Inflammatory macrophage treated with lipopolysaccharide for 1 hour (primary cell): ENCODE data around the gene SLC12A4.
"Not testable (repeated sequence)": the region's sequence is repeated elsewhere in the genome, so short reads cannot be mapped to it uniquely, and the experiment has no call there.

Experiments
- DNase-seq, 2 donors: peaks; one replicate each; pipeline ENCODE4 v3.0.0-alpha.2; 2020 to 2022

SLC12A4 gene

DNA sequence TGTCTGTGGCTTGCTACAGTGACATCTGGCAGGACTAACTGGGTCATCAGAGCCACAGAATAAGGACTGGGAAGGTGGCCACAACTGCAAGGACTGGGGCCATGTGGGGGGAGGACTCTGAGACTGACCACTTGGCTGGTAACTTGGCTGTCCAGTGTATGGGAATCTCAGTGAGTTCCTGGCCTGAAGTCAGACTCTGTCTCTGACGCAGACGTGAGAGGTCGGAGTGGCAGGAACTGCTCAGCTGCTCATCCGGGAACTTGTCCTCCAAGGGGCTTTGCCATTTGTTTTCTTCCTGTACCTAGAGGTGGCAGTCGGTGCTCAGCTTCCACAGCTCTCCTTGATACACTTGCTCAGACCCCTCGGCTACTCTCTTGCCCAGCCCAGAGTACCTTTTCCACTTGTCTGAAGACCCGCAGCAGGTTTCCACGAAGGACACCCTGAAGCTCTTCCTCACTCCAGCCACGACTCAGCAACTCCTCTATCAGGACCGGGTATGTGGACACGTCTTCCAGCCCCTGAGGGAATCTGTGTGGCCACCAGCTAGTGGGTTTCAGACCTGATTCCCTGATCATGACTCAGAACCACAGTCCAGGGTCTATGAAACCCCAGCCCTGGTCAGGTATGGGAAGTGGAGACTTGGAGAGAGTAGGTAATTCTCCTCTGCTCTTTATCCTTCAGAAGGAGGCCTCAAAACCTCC is 19.2 kb upstream of the SLC12A4 start:
- DNase-seq: no peak

DNA sequence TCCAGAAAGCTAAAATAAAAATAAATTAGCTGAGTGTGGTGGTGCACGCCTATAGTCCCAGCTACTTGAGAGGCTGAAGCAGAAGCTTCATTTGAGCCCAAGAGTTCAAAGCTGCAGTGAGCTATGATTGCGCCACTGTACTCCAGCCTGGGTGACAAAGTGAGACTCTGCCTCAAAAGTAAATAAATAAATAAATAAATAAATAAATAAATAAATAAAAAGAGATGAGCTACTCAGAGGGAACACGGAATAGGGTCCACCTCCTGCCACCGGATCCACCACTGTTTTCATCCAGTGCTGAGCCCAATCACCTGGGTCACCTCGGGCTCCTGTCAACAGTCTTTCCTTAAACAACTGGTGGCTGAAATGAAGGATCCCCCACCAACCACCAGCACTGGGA is 18.5 kb upstream of the SLC12A4 start:
- no peak for DNase-seq

DNA sequence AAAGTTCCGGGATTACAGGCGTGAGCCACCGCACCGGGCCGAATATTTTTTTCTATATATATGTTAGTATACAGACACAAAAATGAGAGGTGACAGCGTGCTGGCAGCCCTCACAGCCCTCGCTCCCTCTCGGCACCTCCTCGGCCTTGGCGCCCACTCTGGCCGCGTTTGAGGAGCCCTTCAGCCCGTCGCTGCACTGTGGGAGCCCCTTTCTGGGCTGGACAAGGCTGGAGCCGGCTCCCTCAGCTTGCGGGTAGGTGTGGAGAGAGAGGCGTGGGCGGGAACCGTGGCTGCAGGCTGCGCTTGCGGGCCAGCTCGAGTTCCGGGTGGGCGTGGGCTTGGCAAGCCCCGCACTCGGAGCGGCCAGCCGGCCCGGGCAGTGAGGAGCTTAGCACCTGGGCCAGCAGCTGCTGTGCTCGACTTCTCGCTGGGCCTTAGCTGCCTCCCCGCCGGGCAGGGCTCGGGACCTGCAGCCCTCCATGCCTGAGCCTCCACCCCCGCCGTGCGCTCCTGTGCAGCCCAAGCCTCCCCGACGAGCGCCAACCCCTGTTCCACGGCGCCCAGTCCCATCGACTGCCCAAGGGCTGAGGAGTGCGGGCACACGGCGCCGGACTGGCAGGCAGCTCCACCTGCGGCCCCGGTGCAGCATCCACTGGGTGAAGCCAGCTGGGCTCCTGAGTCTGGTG is 13.7 kb upstream of the SLC12A4 start:
- no peak for DNase-seq

DNA sequence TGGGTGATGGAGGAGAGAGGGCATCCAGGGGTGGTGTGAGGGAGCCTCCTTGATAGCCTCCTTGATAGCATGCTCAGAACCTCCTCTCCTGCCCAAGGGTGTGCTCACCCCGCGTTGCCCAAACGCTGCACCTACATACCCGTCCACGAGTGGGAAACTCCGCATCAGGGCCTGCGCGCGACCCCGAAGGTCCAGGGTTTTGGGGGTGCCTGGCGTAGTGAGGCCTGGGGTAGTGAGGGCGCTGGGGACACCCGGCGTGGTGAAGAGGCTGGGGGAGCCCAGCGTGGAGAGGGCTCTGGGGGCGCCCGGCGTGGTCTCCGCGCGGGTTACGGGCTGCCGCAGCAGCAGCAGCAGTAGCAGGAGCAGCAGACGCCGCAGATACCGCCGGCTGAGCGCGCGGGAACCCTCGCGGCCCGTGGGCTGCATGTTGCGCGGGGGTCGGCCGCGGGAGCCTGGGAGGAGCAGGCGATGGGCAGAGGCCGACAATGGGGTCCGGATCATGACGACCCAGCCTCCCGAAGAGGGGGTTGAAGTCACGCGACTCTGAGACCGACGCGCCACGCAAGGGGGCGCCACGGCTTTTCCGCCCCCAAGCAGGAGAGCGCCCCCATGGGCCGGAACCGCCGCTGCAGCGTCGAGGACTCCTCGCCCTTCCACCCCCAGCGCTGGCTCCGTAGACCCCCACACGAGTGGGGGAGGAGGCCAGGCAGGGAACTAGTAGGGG is 11.7 kb upstream of the SLC12A4 start, which contains the start of gene DPEP3:
Gene DPEP3 (minus strand): TSS at position 545 of the 724 bp plus-strand sequence. CDS start 119 bp downstream, at position 426.
- no peak for DNase-seq

DNA sequence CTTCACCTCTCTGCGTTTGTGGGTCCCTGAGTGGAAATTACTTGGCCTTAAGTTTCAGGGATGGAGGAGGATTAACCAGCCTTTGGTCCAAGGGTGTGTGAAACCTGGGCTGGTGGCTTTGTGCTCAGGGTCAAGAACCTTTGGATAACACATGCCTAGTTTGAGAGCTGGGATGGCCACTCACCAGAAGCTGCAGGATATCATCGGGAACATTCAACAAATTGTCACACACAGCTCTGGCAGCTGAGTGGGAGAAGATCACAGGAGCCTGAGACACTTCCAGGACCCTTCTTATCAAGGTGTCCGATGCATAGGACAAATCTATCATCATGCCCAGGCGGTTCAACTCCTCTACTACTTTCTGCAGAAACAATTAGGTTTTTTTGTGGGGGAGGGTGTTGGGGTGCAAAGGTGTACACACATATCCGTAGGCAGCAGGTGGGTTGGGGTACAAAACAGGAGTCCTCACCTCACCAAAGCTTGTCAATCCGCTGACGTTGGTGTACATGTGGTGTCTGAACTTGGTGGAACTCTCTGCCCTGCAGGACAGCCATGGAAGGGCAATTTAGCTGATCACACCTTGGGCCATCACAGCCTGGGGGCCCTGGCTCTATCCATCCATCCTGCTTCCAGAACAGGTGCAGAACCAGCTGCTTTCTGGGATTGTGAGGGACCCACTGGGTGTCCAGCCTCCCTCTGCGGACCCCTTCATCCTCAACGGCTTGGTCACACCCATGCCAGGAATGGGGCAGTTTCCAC is 9.2 kb upstream of the SLC12A4 start:
- DNase-seq: no peak

DNA sequence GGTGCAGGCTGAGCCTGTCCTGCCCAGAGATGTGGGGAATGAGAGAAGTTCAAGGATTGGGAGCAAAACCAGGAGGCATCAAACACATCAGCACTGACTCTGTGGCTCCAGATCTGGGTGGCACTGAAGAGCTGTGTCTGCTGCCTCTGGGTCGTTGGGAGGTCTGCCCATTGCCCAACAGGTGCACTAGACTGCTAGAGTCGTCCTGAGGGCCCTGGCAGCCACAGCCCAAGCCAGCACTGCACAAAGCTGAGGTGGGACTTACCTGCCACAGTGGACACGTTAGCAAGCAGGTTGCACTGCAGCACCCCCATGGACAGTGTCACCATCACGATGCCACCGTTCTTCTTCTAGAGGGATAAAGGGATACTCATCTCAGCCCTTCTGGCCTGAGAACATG is 8.6 kb upstream of the SLC12A4 start:
- no peak for DNase-seq

DNA sequence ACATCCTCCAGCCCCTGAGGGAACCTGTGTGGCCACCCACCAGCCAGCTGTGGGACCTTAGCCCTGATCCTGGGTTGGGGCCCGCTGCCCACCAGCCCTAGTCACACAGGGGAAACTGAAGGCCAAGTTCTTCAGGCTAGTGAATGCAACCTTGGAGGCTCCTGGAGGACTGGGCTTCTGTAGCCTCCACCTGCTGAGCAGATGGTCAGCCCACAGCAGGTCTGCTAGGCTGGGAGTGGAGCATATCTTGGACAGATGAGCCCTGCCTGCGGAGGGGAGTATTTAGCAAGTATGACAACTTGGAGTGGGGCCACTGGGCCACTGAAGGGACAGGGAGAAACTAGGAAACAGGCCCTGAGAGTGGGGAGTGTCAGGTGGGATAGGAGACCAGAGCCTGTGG is 7.8 kb upstream of the SLC12A4 start:
- no peak for DNase-seq

DNA sequence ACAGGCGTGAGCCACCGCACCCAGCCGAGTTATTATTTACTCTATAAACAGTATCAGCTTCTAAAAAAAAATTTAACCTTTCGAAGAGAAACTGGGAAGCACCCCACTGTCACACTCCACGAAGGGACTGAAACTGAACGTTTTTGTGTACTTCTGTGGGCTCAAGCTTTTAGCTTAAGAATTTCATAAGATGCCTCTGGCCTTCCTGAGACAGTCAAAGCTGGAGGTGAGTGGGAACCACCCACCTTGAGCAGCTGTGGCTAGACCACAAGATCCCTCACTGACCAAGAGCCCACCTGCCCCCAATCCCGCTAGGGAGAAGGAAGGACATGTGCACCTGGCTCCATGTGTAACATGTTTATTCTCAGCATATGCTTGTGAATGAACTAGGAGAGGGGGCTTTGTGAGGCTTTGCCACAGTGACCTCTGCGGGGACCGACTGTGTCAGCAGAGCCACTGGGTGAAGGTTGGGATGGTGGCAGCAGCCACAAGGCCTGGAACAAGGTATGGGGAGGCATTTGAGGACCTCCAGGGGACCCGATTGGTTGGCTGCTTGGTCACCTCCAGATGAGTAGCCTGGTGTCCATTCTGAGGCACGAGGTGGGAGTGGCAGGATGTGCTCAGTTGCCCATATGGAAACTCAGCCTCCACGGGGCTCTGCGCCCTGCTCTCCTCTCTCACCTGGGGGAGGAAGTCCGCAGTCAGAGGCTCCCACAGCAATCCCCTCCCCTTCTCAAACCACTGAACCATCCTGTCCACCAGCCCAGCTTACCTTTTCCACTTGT is 7.1 kb upstream of the SLC12A4 start:
- DNase-seq: no peak

DNA sequence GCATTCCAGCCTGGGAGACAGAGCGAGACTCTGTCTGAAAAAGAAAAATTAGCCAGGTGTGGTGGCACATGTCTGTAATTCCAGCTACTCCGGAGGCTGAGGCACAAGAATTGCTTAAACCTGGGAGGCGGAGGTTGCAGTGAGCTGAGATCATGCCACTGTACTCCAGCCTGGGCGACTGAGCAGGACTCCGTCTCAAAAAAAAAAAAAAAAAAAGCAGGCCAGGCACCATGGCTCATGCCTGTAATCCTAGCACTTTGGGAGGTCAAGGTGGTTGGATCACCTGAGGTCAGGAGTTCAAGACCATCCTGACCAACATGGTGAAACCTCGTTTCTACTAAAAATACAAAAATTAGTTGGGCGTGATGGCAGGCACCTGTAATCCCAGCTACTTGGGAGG is 3.8 kb upstream of the SLC12A4 start:
- DNase-seq: not testable (repeated sequence)

DNA sequence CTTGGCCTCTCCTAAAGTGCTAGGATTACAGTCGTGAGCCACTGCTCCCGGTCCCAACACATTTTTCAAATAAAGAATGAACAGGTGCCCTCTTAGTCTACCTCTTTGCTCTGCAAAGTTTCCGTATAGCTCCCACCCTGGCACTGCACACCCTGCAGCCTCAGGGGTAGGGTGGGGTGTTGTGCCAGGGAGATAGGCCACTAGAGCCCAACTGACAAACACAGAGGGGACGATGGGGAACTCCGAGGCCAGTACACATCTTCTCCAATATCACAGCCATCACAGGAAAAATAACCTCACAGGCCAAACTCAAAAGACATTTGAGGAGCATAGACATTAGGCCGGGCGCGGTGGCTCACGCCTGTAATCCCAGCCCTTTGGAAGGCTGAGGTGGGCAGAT is 2.7 kb upstream of the SLC12A4 start:
- DNase-seq: no peak

DNA sequence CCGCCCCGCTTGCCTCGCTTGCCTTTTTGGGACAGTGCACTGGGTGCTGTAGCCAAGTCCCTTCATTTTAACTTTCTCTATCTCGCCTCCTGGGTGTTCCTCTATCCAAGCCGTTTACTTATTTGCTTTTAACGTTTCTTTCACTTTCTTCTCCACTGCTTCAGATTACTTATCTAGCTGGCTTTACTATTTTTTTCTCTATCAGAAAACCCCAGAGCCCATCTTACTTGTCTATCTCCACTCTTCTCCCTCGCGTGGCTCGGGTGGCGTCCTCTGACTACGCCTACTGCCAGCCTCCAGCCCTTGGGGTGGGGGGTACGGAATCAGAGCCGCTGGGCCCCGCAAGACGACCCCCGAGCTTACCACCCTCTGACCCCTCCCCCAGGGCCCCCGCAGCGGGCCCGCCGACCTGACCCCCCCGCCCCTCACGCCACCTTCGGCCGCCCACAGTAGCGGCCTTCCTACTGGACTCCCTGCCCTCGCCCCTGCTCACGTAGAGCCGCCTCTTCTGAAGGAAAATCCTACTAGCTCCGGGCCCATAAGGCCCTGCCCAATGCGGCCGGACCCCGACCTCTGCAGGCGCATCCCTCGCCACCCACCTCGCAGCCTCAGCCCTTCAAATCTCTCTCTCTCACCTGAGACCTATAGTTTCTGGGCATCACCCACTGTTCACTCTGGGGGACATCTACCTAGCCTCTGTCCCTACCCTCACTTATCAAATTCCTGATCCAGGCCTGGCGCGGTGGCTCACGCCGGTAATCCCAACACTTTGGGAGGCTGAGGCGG is 1.0 kb upstream of the SLC12A4 start:
- DNase-seq: peak in 1 of 2 donors; percentile 22

DNA sequence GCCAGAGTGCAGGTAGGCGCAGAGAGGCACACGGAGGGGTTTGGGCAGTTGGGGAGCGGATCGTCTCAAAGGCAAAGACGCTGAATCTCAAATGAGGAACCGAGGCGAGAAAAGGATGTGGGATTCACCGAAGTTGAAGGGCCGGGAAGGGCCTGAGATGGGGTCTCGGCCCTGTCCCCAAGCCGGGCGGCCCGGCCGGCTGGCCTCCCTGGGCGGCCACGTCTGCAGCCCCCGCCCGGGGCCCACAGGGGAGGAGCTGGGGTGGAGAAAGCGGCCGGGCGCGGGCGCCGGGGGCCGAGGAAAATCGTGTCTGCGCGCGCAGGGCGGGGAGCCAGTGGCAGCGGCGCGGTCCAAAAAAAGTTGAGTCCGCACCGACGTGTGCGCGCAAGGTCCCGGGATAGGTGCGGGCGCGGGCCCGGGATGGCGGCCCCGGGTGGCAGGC is 458 bp downstream of the SLC12A4 start:
- DNase-seq: peak; percentile 10 to 22

DNA sequence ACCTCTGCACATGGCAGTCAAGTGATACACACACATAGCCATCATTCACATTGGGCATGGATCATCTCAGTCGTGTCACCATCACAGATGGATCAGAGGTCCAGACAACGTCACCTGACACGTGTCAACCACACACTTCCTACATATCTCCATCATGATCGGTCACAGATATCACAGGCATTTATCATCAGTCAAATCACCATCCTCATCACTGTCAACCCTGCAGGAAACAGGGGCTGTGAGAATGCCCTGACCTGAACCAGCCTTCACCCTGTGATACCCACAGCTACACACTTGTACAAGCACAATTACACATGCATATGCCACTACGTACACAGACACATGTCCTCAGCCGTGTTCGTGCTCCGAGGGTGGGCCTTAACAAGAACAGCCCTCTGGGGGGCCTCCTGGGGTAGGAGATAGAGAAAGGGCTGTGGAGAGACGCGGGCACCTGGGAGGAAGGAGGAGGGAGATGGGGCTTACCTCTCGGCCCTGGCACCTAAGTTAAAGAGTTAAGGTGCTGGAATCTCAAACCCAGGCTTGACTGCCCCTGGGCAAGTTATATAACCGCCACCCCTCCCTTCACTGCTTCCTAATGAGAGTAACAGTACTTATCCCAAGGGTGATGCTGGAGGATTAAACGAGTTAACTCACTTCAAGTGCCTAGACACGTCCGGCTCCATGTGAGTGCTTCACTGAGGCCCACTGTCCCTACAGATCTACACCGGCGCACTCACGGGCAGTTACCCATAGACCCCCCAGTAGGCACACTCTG is 1.1 kb downstream of the SLC12A4 start:
- DNase-seq: no peak

DNA sequence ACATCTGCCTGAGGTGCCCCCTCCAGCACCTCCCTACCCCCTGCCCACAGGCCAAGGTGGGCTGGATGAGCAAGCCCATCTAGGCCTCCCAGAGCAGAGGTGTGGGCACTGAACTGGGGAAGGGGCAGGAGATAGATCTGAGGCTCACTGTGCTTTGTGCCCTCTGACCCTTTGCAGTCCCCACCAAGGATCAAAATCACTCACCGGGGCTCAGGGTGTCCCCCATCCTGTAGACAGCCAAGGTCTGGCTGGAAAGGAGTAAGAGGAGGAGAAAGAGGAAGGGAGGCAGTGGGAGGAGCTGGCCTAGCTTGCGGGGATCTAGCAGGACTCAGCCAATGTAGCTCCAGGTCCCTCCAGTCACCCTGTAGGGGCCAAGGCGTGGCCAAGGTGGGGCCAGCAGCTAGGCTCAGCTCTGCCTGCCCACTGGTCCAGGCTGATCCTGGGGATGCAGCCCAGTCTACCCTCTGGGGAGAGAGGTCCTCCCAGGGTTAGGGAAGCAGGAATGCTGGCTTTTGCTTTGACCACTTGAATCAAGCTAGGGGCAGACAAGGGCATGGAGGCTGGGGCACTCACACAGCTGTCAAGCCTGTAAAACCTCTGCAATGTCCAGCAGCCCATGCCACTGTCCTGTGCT is 1.8 kb downstream of the SLC12A4 start:
- peak; percentile 6 to 14 for DNase-seq

DNA sequence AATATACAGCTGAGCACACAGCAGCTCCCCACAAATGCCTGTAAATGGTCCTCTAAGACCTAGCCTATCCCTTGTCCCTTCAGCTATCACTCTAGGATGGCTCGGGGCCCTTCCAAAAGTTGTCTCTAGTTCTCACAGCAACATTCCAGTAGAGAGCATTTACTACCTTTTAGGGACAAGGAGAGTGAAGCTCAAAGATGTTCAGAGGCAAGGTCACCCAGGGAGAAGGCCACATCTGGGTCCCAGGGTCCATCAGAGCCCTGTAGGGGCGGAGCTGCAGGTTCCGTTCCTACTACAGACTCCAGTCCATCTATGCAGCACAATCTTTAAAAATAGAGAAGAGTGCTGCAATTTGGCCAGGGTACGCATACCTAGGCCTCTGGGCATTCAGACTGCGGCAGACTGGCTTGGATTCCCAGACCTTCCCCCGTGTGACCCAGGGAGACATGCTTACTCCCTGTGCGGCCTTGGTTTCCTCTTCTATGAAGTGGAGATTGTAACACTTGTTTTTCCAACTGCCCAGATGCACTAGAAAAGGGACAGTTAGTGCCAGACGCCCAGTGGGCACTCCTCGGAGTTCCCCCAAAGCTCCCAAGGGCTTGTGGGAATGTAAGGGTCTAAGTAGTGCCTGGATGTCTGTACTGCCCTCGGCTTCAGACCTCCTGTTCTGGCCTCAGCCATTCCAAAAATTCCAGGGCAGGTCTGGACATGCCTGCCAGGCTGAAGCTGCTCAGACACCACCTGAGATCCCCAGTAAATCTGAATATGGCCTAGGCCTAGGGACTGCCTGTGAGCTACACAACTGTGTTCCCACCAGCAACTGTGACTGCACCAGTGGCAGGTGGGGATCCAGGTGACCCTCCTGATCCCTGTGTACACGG is 2.5 kb downstream of the SLC12A4 start:
- no peak for DNase-seq

DNA sequence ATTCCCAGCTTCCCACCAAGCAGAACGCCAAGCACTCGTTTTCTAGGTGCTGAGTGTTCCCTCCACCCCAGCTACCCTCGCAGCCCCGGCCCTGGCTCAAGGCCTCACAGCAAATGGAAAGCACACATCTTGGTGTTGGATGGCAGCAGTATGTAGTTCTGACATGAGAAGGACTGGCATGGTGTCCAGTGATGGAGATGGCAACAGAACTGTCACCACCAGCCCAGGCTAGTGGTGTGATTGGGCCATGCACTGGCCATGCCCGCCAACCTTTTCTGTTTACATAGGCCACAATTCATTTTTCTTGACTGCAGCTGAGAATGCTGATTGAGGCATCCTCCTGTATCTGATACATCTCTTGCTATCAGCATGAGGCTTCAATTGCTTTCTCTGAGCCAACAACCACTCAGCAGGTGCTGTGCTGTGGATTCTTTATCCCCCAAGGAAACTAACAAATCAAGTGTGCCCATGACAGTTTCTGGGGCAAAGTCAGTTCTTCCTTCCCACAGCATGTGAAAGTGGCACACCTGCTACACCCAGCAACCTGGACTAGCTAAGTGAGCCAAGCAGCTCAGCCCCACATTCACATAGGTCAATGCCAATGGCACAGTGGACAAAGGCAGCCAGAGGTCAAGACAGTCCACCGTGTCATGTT is 3.8 kb downstream of the SLC12A4 start:
- no peak for DNase-seq

DNA sequence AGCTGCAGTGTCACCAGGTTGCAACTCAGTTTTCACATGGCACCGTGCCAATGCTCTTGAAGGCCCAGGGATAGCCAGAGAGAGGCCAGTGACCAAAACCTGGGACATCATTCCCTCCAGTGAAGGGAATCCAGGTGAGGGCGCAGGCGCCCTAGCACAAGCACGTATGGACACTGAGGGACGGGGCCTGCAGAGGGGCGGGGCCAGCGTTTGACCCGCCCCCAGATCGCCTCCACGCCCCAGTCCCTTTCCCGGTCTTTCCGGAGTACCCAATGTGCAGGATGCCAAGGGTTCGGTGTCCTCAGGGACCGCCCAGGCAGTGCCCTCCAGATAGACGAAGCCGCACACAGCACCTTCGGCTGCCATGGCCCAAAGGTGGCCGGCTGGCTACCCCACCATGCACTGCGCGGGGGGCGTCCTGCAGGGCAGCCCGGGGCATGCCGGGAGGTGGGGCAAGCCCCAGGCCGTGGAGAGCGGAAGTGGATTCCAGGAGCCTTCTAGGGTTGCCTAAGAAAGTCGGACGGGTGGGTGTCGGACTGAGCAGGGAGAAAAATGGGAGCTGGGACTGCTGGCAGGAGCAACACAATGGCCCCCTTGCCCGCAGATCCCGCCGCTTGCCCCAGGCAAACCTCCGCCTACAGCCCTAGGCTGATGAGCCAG is 4.6 kb downstream of the SLC12A4 start:
- no peak for DNase-seq

DNA sequence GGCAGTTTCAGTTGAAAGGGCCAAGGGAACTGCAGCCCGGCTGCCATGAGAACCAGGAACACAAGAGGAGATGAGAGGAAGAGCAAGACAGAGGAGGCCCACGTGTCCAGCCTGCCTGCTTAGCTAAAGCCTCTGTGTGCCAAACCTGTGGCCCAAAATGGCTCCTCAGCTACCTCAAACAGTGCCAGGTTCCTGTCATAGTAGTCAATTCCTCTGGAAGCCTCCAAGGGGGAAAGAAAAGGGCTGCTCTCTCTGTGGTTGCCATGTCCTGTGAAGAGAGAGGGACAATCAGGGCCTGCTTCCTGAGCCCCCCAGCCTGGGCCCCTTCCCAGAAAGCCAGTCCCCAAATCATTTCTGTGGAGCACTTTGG is 5.2 kb downstream of the SLC12A4 start:
- no peak for DNase-seq
